Central memory CD8-positive, alpha-beta T cell (primary cell): ENCODE data around the gene EEF1B2.
"Not testable (repeated sequence)": the region's sequence is repeated elsewhere in the genome, so short reads cannot be mapped to it uniquely, and the experiment has no call there.

Source experiments
- ATAC-seq: fragments of 150-1000 bp; cut with Tn5 transposase; replicated peaks from 2 replicates; pipeline ENCODE4 v1.10.0; 2022; ENCODE audit warnings: mild to moderate bottlenecking, moderate FRiP score, moderate number of reproducible peaks; ENCODE audit not compliant: poor library complexity, severe bottlenecking; ENCODE audit errors: extremely low read depth
- DNase-seq, 2 donors: peaks; one replicate each; pipeline ENCODE4 v3.0.0; 2021; ENCODE audit warnings: low spot score in 2 of 2
- H3K27ac Mint-ChIP-seq: one replicate; pipeline ENCODE4 v1.8.0; 2022; ENCODE audit warnings: low read depth, mild to moderate bottlenecking, moderate library complexity, mixed read lengths
- H3K27me3 Mint-ChIP-seq: one replicate; pipeline ENCODE4 v1.8.0; 2022; ENCODE audit warnings: mixed read lengths
- H3K36me3 Mint-ChIP-seq: one replicate; pipeline ENCODE4 v1.8.0; 2022; ENCODE audit warnings: mild to moderate bottlenecking, moderate library complexity, mixed read lengths; ENCODE audit not compliant: insufficient read depth
- H3K4me1 Mint-ChIP-seq: one replicate; pipeline ENCODE4 v1.8.0; 2022; ENCODE audit warnings: mixed read lengths
- H3K4me3 Mint-ChIP-seq: one replicate; pipeline ENCODE4 v1.8.0; 2022; ENCODE audit warnings: mild to moderate bottlenecking, moderate library complexity, mixed read lengths
- H3K9me3 Mint-ChIP-seq: one replicate; pipeline ENCODE4 v1.8.0; 2022; ENCODE audit warnings: mixed read lengths

Gene EEF1B2

GRCh38 chr2:206159346-206160124 is at the start of gene EEF1B2, which contains the start of gene NDUFS1:
TSS of gene EEF1B2 (plus strand) at chr2:206159895. CDS start at chr2:206159980, 85 bp downstream.
TSS of gene NDUFS1 (minus strand) at chr2:206159444. CDS start at chr2:206153678, 5,766 bp downstream.
- DNase-seq (peak; percentile 91 to 94), ATAC-seq (peak; percentile 85)
- Mint-ChIP-seq H3K9me3 (no peaks in the 10 kb centered on the region), H3K36me3 (peaks cover 48% of the 10 kb centered on the region), H3K27me3 (no peaks in the 10 kb centered on the region), H3K27ac (peak within 1 kb of the TSS; percentile 100), H3K4me3 (peak within 1 kb of the TSS; percentile 99), H3K4me1 (peaks cover 40% of the 10 kb centered on the region)

DNA sequence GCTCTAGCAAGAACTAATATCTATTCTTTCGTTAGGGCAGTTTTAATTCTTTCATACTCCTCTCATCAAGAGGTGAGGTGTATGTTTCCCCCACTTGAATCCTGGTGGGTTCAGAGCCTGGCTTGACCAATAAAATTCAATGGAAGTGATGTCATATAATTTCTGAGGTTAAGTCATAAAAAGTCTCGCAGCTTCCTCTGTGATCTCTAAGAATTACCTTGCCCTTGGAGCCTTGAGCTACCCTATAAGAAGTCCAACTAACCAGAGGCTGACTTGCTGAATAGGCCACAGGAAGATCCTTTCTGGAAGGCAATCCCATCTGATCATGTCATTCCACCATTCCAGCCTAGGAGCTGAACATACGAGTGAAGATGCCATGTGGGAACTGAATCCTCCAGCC is 47.6 kb upstream of the EEF1B2 start:
- peaks cover 8% of the 10 kb centered on the region for H3K9me3 Mint-ChIP-seq
- no peak overlapping the region for H3K4me3 Mint-ChIP-seq
- H3K27ac Mint-ChIP-seq = no peak overlapping the region
- no peaks in the 10 kb centered on the region for H3K4me1 Mint-ChIP-seq
- no peaks in the 10 kb centered on the region for H3K36me3 Mint-ChIP-seq
- H3K27me3 Mint-ChIP-seq = no peaks in the 10 kb centered on the region
- ATAC-seq (no peak), DNase-seq (no peak)

DNA sequence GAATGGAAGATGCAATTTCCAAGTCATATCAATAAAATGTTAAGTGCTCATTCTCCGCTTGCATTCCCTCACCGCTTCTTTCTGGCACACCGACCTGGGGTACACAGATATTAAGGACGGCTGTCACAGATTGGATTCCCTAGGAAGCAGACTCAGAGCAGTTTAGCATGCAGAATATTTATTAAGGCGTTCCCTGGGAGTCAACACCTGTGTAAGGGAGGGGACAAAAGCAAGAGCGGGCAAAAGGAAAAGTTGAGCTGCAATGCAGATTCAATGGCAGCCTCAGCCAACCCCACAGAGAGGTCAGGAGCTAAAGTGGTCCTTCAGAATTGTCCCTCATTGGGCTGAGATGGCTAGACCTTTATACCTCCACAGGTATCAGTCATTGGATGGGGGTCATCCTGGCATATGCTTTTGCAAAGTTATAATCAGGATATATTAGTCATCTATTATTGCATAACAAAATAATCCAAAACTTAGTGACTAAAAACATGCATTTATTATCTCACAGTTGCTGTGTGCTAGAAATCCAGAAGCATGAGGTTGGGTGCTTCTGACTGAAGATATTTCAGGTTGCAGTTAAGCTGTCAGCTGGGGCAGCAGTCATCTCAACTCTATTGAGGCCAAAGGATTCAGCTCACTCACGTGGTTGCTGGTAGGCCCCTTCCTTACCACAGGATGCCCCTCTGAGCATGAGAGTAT is 46.7 kb upstream of the EEF1B2 start:
- DNase-seq = no peak
- Mint-ChIP-seq H3K4me1 (no peaks in the 10 kb centered on the region), H3K4me3 (no peak overlapping the region), H3K36me3 (no peaks in the 10 kb centered on the region), H3K27ac (no peak overlapping the region), H3K27me3 (no peaks in the 10 kb centered on the region), H3K9me3 (peaks cover 8% of the 10 kb centered on the region)
- no peak for ATAC-seq

DNA sequence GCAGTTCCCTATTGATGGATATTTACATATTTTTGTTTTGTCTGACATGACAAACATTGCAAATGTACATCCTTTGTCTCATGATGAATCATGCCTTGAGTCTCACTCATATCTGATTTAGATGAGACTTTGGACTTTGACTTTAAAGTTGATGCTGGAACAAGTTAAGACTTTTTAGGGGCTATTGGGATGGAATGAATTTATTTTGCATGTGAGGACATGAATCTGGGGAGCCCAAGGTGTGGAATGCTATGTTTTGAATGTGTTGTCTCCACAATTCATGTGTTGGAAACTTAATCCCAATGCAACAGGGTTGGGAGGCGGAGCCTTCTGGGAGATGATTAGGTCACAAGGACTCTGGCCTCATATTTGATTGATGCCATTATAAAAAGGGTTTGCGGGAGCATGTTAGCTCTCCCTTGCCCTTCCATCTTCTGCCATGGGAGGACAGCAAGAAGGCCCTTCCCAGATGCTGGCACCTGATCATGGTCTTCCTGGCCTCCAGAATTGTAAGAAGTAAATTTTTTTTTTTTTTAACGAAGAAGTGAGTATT is 44.6 kb upstream of the EEF1B2 start:
- Mint-ChIP-seq H3K4me1 (no peaks in the 10 kb centered on the region), H3K27ac (no peak overlapping the region), H3K27me3 (no peaks in the 10 kb centered on the region), H3K9me3 (peaks cover 8% of the 10 kb centered on the region), H3K4me3 (no peak overlapping the region), H3K36me3 (no peaks in the 10 kb centered on the region)
- no peak for DNase-seq
- ATAC-seq = no peak

- ATAC-seq (no peak), DNase-seq (no peak)
- no peaks in the 10 kb centered on the region for H3K4me1 Mint-ChIP-seq
- no peak overlapping the region for H3K4me3 Mint-ChIP-seq
- H3K9me3 Mint-ChIP-seq = peaks cover 11% of the 10 kb centered on the region
- no peaks in the 10 kb centered on the region for H3K27me3 Mint-ChIP-seq
- peaks cover 6% of the 10 kb centered on the region for H3K36me3 Mint-ChIP-seq
- no peak overlapping the region for H3K27ac Mint-ChIP-seq
Measured at GRCh38 chr2:206116278-206116677, 43.4 kb upstream of the EEF1B2 start.

DNA sequence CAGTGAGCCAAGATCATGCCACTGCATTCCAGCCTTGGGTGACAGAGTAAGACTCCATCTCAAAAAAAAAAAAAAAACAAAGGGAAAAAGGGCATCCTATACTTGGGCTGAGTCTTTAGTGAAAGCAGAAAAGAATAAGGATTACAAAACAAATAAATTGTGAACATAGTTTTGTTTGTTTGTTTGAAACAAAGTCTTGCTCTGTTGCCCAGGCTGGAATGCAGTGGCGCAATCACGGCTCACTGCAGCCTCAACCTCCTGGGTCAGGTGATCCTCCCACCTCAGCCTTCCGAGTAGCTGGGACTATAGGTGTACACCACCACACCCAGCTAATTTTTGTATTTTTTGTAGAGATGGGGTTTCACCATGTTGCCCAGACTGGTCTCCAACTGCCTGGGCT is 37.1 kb upstream of the EEF1B2 start:
- H3K36me3 Mint-ChIP-seq = peaks cover 41% of the 10 kb centered on the region
- DNase-seq, ATAC-seq, H3K27me3 Mint-ChIP-seq, H3K9me3 Mint-ChIP-seq, H3K4me3 Mint-ChIP-seq, H3K4me1 Mint-ChIP-seq, H3K27ac Mint-ChIP-seq: not testable (repeated sequence)

DNA sequence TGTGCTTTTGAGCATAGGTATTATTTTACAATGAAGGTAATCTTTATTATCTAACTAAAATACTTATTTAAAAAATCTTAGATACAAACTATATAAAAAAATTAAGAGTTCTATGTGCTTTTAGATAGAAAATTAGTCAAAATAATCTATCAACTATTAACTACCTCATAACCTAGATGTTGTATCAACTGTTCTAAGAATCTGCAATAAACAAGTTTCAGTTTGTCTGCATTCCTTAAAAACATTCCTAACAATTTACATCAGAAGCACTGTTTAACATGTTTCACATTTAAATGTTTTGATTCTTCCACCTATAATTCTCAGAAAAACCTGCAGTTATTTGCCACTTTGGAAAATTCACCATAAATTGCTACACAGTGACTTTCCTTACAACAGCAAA is 33.8 kb upstream of the EEF1B2 start:
- Mint-ChIP-seq H3K9me3 (peaks cover 5% of the 10 kb centered on the region), H3K27me3 (no peaks in the 10 kb centered on the region), H3K27ac (no peak overlapping the region), H3K36me3 (peaks cover 62% of the 10 kb centered on the region), H3K4me1 (no peaks in the 10 kb centered on the region), H3K4me3 (no peak overlapping the region)
- ATAC-seq (no peak), DNase-seq (no peak)

GRCh38 chr2:206127656-206128055 is 32.0 kb upstream of the EEF1B2 start:
- H3K4me3 Mint-ChIP-seq = no peak overlapping the region
- ATAC-seq (no peak), DNase-seq (no peak)
- H3K27me3 Mint-ChIP-seq = no peaks in the 10 kb centered on the region
- H3K36me3 Mint-ChIP-seq = peaks cover 61% of the 10 kb centered on the region
- no peak overlapping the region for H3K27ac Mint-ChIP-seq
- H3K4me1 Mint-ChIP-seq = no peaks in the 10 kb centered on the region
- no peaks in the 10 kb centered on the region for H3K9me3 Mint-ChIP-seq

DNA sequence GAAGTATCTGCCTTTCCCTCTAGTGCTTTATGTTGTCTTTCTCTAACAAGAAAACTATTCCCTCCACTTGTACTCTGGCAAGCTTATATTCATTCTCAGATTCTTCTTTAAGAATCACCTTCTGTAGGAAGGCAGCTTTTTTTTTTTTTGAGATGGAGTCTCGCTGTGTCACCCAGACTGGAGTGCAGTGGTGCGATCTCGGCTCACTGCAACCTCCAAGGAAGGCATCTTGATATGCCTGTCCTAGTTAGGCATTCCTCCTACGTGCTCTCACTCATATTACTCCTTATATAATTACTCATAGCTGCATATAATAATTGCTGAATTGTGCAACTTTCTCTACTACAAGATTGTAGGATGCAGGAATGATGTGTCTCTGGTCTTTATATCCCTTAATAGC is 16.2 kb upstream of the EEF1B2 start:
- Mint-ChIP-seq H3K27ac (no peak overlapping the region), H3K4me1 (no peaks in the 10 kb centered on the region), H3K9me3 (no peaks in the 10 kb centered on the region), H3K27me3 (no peaks in the 10 kb centered on the region), H3K36me3 (peaks cover 83% of the 10 kb centered on the region), H3K4me3 (no peak overlapping the region)
- DNase-seq (no peak), ATAC-seq (no peak)

GRCh38 chr2:206144383-206144782 is 15.3 kb upstream of the EEF1B2 start:
- H3K27me3 Mint-ChIP-seq = no peaks in the 10 kb centered on the region
- no peaks in the 10 kb centered on the region for H3K4me1 Mint-ChIP-seq
- no peak for ATAC-seq
- no peaks in the 10 kb centered on the region for H3K9me3 Mint-ChIP-seq
- no peak overlapping the region for H3K4me3 Mint-ChIP-seq
- H3K27ac Mint-ChIP-seq = no peak overlapping the region
- no peak for DNase-seq
- H3K36me3 Mint-ChIP-seq = peaks cover 84% of the 10 kb centered on the region

- Mint-ChIP-seq H3K36me3 (peaks cover 77% of the 10 kb centered on the region), H3K27me3 (no peaks in the 10 kb centered on the region), H3K9me3 (no peaks in the 10 kb centered on the region), H3K27ac (no peak overlapping the region), H3K4me1 (peaks cover 2% of the 10 kb centered on the region), H3K4me3 (no peak overlapping the region)
- no peak for ATAC-seq
- DNase-seq = no peak
Measured at GRCh38 chr2:206145665-206146064, 14.0 kb upstream of the EEF1B2 start.

- Mint-ChIP-seq H3K4me3 (no peak overlapping the region), H3K27ac (no peak overlapping the region), H3K4me1 (peaks cover 15% of the 10 kb centered on the region), H3K27me3 (no peaks in the 10 kb centered on the region), H3K36me3 (peaks cover 60% of the 10 kb centered on the region), H3K9me3 (no peaks in the 10 kb centered on the region)
- ATAC-seq = no peak
- DNase-seq = no peak
Measured at GRCh38 chr2:206149330-206149729, 10.4 kb upstream of the EEF1B2 start.

DNA sequence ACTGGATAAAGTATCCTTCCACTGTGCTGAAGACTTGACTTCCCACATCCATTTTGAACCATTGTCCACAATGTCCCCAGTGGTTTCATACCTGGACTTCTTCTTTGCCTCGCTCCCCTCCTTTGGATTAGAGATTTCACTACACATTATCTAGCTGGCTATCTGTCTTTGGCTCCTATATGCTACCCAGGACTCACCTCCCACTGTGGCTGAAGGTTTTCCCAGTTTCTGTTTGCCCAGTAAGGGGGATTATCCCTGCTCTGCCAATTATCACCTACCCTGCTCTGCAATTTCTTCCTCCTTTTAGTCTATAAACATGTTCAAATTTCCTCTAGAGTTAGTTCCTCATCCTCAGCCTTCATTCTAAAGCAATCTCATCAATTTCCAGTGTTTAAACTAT is 9.5 kb upstream of the EEF1B2 start:
- Mint-ChIP-seq H3K27ac (peak overlapping the region; percentile 75), H3K4me1 (peaks cover 16% of the 10 kb centered on the region), H3K36me3 (peaks cover 54% of the 10 kb centered on the region), H3K27me3 (no peaks in the 10 kb centered on the region), H3K9me3 (no peaks in the 10 kb centered on the region), H3K4me3 (no peak overlapping the region)
- ATAC-seq (no peak), DNase-seq (no peak)
